SU-DHL-6 (cell line): ENCODE results near the gene ZNF385D.

Experiments
- H2AFZ ChIP-seq: fragments of 200-600 bp; sonication (generic); 2 replicates; pipeline ENCODE4 v1.6.1; 2014; ENCODE audit warnings: low read depth, mild to moderate bottlenecking, moderate library complexity, mixed read lengths, antibody characterized with exemption, low read length; ENCODE audit not compliant: severe bottlenecking
- H3F3A ChIP-seq: fragments of 200-600 bp; shearing (Covaris generic); 2 replicates; pipeline ENCODE4 v1.6.0; 2016; ENCODE audit warnings: antibody characterized with exemption, mild to moderate bottlenecking; ENCODE audit not compliant: insufficient read depth
- H3K27ac ChIP-seq: fragments of 200-600 bp; sonication (generic); 2 replicates; pipeline ENCODE4 v1.5.1; 2016; ENCODE audit warnings: low read depth, mild to moderate bottlenecking, low read length, moderate library complexity, mixed read lengths
- H3K27me3 ChIP-seq: fragments of 200-600 bp; sonication (generic), shearing (Covaris generic); 2 replicates; pipeline ENCODE4 v1.6.0; 2014; ENCODE audit warnings: mild to moderate bottlenecking, low read length
- H3K36me3 ChIP-seq: fragments of 200-600 bp; sonication (generic); 2 replicates; pipeline ENCODE4 v1.6.1; 2014; ENCODE audit warnings: mild to moderate bottlenecking, low read length, mixed read lengths
- H3K4me2 ChIP-seq: fragments of 300-600, 200-600 bp; shearing (Covaris generic), sonication (generic); 2 replicates; pipeline ENCODE4 v1.6.0; 2014; ENCODE audit warnings: low read length, low read depth, mild to moderate bottlenecking; ENCODE audit not compliant: poor library complexity, severe bottlenecking
- H3K4me3 ChIP-seq: fragments of 200-600 bp; sonication (generic); 2 replicates; pipeline ENCODE4 v1.5.1; 2014; ENCODE audit warnings: antibody characterized with exemption, low read length, mild to moderate bottlenecking, mixed read lengths; ENCODE audit not compliant: insufficient read depth, poor library complexity, severe bottlenecking
- H3K79me2 ChIP-seq: fragments of 200-600 bp; sonication (generic); 2 replicates; pipeline ENCODE4 v1.6.1; 2014; ENCODE audit warnings: mild to moderate bottlenecking, low read length, moderate library complexity; ENCODE audit not compliant: insufficient read depth
- H3K9ac ChIP-seq: fragments of 200-600 bp; sonication (generic); 2 replicates; pipeline ENCODE4 v1.7.0; 2014; ENCODE audit warnings: mild to moderate bottlenecking, low read length
- H3K9me2 ChIP-seq: fragments of 200-600 bp; sonication (generic); replicated peaks from 2 replicates; pipeline ENCODE4 v1.6.1; 2014; ENCODE audit warnings: low read length; ENCODE audit not compliant: insufficient read depth
- H3K9me3 ChIP-seq: fragments of 200-600 bp; sonication (generic); 2 replicates; pipeline ENCODE4 v1.6.1; 2014; ENCODE audit warnings: low read length, mixed read lengths; ENCODE audit not compliant: insufficient read depth
- H4K20me1 ChIP-seq: fragments of 200-600 bp; sonication (generic); 2 replicates; pipeline ENCODE4 v1.6.1; 2014; ENCODE audit warnings: low read depth, mild to moderate bottlenecking, antibody characterized with exemption, low read length, moderate library complexity, mixed read lengths
- EZH2phosphoT487 ChIP-seq: fragments of 200-600 bp; sonication (generic), shearing (Covaris generic); conservative IDR thresholded peaks from 2 replicates; pipeline ENCODE4 v1.6.1; 2018; ENCODE audit warnings: mild to moderate bottlenecking, antibody characterized with exemption, low read length, moderate library complexity, mixed read lengths
- TF ChIP-seq, protein P1 (sequence below): fragments of 200-600 bp; sonication (generic); IDR thresholded peaks from one replicate; pipeline ENCODE4 v1.5.1; 2017; ENCODE audit warnings: antibody characterized with exemption, mild to moderate bottlenecking, low read length, moderate library complexity; ENCODE audit not compliant: insufficient read depth, poor library complexity, severe bottlenecking

Gene ZNF385D

DNA sequence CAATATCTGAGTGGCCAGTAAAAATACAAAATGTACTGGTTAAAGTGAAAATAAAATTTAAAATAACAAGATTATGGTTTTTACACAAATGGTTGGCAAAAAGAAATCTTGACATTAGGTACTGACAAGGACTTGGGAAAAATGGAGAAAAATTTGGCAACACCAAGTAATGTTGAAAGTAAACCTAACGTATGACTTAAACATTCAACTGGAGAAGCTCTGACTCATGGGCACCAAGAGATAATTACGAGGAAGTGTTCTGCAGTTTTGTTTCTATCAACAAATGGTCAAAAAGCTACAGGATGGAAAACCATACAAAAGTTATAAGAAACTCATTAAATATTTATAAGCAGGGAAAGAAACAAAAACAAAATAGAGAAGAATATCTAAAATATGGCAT, 177.7 kb downstream of the ZNF385D start:
- Histone ChIP-seq H3F3A (no peaks in the 10 kb centered on the region), H3K79me2 (no peaks in the 10 kb centered on the region), H3K27ac (no peak overlapping the region), H3K9me2 (no peaks in the 10 kb centered on the region), H3K9me3 (no peaks in the 10 kb centered on the region), H3K27me3 (no peaks in the 10 kb centered on the region), H3K36me3 (no peaks in the 10 kb centered on the region), H3K9ac (no peak overlapping the region), H3K4me3 (no peak overlapping the region), H3K4me2 (no peak overlapping the region), H2AFZ (no peak overlapping the region), H4K20me1 (no peaks in the 10 kb centered on the region)
- no peak for TF ChIP-seq EZH2phosphoT487
- TF ChIP-seq, protein P1, sequence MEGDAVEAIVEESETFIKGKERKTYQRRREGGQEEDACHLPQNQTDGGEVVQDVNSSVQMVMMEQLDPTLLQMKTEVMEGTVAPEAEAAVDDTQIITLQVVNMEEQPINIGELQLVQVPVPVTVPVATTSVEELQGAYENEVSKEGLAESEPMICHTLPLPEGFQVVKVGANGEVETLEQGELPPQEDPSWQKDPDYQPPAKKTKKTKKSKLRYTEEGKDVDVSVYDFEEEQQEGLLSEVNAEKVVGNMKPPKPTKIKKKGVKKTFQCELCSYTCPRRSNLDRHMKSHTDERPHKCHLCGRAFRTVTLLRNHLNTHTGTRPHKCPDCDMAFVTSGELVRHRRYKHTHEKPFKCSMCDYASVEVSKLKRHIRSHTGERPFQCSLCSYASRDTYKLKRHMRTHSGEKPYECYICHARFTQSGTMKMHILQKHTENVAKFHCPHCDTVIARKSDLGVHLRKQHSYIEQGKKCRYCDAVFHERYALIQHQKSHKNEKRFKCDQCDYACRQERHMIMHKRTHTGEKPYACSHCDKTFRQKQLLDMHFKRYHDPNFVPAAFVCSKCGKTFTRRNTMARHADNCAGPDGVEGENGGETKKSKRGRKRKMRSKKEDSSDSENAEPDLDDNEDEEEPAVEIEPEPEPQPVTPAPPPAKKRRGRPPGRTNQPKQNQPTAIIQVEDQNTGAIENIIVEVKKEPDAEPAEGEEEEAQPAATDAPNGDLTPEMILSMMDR = no peak

DNA sequence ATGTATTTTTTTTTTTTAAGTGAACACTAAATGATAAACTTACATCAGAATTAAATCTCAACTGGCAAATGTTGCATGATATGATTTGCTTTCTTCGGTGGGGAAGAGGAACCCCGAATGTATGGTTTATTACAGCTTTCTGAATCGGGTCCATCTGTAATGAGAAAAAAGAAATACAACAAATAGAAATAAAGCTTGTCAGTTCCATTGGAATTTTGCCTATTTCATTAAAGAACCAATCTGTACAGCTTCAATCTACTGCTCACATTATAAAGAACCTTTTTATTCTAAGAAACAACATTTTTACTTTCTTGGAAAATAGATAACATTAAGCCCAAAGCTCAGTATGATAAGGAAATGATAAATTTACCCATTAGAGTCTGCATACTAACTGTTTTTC, 186.5 kb downstream of the ZNF385D start:
- Histone ChIP-seq H3K27me3 (no peaks in the 10 kb centered on the region), H3K79me2 (no peaks in the 10 kb centered on the region), H3K27ac (no peak overlapping the region), H3K9ac (no peak overlapping the region), H3K9me2 (no peaks in the 10 kb centered on the region), H2AFZ (no peak overlapping the region), H3F3A (no peaks in the 10 kb centered on the region), H3K4me3 (no peak overlapping the region), H3K4me2 (no peak overlapping the region), H3K36me3 (no peaks in the 10 kb centered on the region), H4K20me1 (no peaks in the 10 kb centered on the region), H3K9me3 (no peaks in the 10 kb centered on the region)
- TF ChIP-seq, protein P1 = no peak
- no peak for TF ChIP-seq EZH2phosphoT487

DNA sequence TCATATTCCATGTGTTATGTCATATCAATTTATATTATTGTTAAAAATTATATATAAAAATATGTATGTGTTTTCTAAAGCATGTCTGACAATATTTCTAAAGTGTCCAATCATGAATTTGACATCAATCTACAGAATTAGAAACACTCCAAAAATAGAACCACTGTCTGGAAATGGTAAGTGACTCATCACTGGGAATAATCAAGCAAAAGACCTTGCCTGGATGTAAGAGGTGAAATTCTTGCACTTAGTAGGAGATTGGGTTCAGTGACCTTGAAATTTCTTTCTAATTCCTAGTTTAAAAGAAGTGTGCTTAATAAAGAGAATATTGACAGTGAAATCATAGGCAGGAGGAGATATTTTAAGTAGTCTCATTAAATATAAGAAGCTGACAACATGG, 188.8 kb downstream of the ZNF385D start:
- Histone ChIP-seq H3K36me3 (no peaks in the 10 kb centered on the region), H3K4me3 (no peak overlapping the region), H3K27me3 (no peaks in the 10 kb centered on the region), H4K20me1 (no peaks in the 10 kb centered on the region), H3K9me3 (no peaks in the 10 kb centered on the region), H2AFZ (no peak overlapping the region), H3K9ac (no peak overlapping the region), H3K9me2 (no peaks in the 10 kb centered on the region), H3K4me2 (no peak overlapping the region), H3K27ac (no peak overlapping the region), H3F3A (no peaks in the 10 kb centered on the region), H3K79me2 (no peaks in the 10 kb centered on the region)
- TF ChIP-seq EZH2phosphoT487 = no peak
- TF ChIP-seq, protein P1 = no peak

DNA sequence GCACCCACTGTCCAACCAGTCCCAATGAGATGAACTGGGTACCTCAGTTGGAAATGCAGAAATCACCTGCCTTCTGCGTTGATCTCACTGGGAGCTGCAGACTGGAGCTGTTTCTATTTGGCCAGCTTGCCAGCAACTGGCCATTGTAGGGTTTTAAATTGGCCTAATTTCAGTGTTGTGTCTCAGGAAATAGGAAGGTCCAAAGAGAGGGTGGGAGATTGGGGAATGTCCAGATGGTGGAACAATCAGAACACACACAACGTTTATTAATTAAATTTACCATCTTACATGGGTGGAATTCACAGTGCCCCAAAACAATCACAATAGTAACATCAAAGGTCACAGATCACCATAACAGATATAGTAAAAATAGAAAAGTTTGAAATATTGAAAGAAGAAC, 189.5 kb downstream of the ZNF385D start:
- no peak overlapping the region for H3K9ac ChIP-seq
- H3K27me3 ChIP-seq = no peaks in the 10 kb centered on the region
- H3K36me3 ChIP-seq = no peaks in the 10 kb centered on the region
- H3K9me3 ChIP-seq = no peaks in the 10 kb centered on the region
- no peak overlapping the region for H3K4me2 ChIP-seq
- TF ChIP-seq, protein P1 = no peak
- TF ChIP-seq EZH2phosphoT487 = no peak
- H2AFZ ChIP-seq = no peak overlapping the region
- no peaks in the 10 kb centered on the region for H3F3A ChIP-seq
- H4K20me1 ChIP-seq = no peaks in the 10 kb centered on the region
- H3K79me2 ChIP-seq = no peaks in the 10 kb centered on the region
- H3K4me3 ChIP-seq = no peak overlapping the region
- H3K9me2 ChIP-seq = no peaks in the 10 kb centered on the region
- no peak overlapping the region for H3K27ac ChIP-seq
